GM18951 (cell line): ENCODE data around the gene PSENEN.

Experiments
- POLR2A ChIP-seq: IDR thresholded peaks from 4 replicates; pipeline ENCODE4 v1.6.1; 2011; ENCODE audit warnings: mild to moderate bottlenecking; ENCODE audit not compliant: insufficient read length, insufficient read depth; ENCODE audit errors: extremely low read depth
- in situ Hi-C: fragments of 300-500 bp; cut with MboI; formaldehyde crosslinking; loops from one replicate; pipeline ENCODE4 v1.12.0; 2022; ENCODE audit warnings: low sequenced_read_pairs, mixed read lengths, inconsistent platforms; ENCODE audit not compliant: unreplicated experiment

Gene PSENEN, protein sequence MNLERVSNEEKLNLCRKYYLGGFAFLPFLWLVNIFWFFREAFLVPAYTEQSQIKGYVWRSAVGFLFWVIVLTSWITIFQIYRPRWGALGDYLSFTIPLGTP

DNA sequence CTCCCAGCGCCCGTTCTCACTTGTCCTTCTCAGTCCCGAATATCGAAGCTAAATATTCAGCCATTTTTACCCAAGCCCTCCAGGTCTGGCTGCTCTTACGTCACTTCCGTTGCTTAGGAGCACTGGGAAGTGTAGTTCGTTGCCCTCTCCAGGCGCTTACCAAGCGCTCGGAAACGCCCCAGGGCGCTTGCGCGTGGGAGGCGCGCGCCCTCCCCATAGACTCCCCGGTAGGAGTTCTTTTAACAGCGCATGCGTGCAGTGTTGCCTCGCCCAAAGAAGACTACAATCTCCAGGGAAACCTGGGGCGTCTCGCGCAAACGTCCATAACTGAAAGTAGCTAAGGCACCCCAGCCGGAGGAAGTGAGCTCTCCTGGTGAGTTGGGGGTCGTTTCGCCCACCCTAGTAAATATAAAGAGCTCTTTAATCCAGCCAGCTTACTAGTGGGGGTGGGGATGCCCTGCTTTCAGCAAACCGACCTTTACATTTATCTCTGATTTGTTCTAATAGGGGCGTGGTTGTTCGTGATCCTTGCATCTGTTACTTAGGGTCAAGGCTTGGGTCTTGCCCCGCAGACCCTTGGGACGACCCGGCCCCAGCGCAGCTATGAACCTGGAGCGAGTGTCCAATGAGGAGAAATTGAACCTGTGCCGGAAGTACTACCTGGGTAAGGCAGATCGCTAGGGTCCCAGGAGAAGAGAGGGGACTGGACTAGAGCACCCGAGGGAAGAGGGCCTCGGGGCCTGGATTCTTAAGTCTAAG, at the start of gene PSENEN, which contains the start of gene U2AF1L4:
PSENEN (plus strand) TSS at position 324 of the 759 bp plus-strand sequence; CDS start at position 604, 280 bp downstream.
U2AF1L4 (minus strand) TSS at position 91 of the 759 bp plus-strand sequence; CDS start at position 64, 27 bp downstream.
- TF ChIP-seq POLR2A, result peak; percentile 41
- in situ Hi-C loops, result no loop called here

DNA sequence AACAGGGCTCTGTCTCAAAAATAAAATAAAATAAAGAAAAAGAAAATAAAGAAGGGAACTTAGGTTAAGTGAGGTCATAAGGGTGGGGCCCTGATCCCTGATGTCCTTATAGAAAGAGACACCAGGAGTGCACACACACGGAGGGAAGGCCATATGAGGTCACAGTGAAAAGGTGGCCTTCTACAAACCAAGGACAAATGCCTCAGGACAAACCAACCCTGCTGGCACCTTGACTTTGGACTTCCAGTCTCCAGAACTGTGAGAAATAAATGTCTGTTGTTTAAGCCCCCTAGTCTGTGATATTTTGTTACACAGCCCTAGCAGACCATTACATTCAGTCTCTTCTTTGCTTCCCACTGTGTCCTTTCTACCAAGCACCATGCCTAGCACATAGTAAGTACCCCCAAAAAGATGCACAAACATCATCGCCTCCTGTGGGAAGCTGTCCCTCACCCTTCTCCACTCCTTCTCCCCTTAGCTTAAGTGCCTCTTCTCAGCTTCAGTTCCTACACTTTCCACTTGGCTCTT, 49.5 kb upstream of the PSENEN start:
- no peak for TF ChIP-seq POLR2A
- in situ Hi-C loops, result loop anchor here (10.0 kb wide), 1 partner anchor 239 kb away; the partner anchor contains the start of gene LRFN3

DNA sequence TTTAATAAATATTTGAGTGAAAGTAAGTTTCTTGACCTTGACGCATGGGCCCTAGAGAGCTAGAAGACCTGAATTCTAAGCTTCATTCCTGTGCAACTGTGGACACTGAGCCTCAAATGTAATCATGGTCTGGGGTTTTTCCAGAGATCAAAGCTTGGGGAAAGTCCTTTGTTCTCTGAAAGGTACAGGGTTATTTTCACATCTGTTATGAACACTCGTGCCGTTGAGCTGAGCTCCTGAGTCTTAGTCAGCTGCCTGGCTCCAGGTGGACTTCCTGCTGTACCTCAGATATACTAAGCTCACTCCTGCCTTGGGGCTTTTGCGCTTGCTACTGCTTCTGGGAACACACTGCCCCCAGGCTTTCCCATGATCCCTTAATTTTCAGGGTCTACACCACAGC, 48.6 kb upstream of the PSENEN start:
- TF ChIP-seq POLR2A, result no peak
- in situ Hi-C loops, result loop anchor here (10.0 kb wide), 1 partner anchor 238 kb away; the partner anchor contains the start of gene LRFN3

DNA sequence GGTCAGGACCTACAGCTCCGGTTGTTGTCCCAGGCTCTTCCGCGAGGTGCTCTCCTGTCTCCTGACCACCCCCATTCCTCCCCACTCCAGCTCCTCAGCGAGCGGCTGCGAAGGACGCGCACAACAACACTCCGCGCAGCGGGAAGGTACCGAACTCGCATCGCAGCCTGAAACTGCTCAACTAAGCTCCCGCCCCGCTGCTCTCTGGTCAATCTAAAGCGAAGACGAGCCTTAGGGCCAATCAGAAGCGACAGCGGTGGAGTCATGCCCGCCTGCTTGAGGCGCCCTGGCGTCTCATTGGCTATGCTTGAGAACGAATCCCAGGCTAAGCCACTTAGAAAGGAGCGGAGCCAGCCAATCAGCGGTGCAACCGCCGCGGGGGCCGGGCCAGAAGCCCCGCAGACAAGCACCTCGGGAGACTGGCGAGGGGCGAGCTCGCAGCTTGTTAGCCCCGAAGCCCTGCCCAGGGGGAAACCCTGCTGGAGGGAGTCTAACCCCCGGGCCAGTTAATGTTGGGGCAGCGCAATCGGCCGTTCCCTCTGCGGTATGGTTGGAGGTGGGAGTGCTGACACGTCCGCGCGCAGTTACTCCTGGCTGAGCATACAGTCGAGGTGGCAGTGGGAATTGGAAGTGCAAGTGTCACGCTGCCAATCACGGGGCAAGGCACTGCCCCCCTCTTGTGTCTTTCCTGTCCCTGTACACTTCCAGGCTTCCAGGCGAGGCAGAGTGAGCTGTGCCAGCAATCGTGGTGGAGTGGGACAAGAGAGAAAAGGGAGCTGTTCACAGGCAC, 43.0 kb upstream of the PSENEN start:
- in situ Hi-C loops, result no loop called here
- peak; percentile 78 for TF ChIP-seq POLR2A

DNA sequence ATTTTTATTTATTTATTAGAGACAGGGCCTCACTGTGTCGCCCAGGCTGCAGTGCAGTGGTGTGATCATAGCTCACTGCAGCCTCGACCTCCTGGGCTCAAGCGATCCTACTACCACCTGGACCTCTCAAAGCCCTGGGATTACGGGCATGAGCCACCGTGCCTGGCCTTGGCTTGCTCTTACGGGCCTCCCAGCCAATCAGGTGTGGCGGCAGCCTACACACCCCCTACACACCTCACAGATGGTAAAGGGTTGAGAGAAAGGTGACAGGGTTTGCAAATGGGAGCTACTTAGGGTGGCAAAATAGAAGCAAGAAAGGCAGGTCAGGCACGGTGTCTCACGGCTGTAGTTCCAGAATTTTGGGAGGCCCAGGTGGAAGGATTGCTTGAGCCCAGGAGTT, 42.1 kb upstream of the PSENEN start:
- in situ Hi-C loops, result no loop called here
- no peak for TF ChIP-seq POLR2A

DNA sequence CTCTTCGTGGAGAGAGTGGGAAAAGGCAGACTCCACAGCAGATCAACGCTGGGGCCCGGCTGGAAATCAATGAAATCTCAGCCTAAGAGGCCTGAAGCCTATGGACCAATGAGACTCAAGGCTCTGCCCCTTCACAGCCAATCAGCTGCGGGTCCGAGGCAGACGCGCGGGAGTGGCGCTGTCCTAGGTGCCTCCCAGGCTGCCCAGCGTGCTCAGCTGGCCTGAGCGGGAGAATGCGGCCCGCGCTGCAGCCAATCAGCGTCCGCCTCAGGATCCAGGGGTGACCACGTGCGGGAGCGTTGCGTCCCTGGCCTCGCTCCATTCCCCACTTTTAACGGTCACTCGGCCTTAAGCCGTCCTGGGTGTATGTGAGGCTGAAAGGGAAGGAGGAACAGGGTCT, 41.2 kb upstream of the PSENEN start, which contains the start of gene ZBTB32:
ZBTB32 (plus strand) TSS at position 341 of the 400 bp plus-strand sequence. CDS start 10,069 bp downstream, outside the sequence.
- in situ Hi-C loops, result no loop called here
- TF ChIP-seq POLR2A, result no peak

DNA sequence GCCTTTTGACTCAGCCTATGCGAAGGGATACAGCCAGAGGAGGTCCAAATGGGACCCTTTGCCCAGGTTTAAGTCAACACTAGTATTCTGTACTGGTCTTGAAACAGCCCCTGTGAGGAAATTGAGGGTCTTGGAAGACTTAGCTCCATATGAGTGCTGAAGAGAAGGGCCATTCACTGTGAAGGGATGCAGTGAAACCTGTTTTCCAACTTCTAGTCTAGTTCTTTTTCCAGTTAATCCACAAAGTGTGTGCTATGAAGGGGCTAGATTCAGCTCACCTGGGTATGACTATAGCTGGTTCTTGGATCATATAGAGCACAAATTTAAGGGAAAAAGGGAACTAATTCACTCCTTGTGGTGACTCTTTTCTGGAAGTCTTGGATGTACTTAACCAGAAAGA, 37.1 kb upstream of the PSENEN start:
- in situ Hi-C loops, result no loop called here
- no peak for TF ChIP-seq POLR2A

DNA sequence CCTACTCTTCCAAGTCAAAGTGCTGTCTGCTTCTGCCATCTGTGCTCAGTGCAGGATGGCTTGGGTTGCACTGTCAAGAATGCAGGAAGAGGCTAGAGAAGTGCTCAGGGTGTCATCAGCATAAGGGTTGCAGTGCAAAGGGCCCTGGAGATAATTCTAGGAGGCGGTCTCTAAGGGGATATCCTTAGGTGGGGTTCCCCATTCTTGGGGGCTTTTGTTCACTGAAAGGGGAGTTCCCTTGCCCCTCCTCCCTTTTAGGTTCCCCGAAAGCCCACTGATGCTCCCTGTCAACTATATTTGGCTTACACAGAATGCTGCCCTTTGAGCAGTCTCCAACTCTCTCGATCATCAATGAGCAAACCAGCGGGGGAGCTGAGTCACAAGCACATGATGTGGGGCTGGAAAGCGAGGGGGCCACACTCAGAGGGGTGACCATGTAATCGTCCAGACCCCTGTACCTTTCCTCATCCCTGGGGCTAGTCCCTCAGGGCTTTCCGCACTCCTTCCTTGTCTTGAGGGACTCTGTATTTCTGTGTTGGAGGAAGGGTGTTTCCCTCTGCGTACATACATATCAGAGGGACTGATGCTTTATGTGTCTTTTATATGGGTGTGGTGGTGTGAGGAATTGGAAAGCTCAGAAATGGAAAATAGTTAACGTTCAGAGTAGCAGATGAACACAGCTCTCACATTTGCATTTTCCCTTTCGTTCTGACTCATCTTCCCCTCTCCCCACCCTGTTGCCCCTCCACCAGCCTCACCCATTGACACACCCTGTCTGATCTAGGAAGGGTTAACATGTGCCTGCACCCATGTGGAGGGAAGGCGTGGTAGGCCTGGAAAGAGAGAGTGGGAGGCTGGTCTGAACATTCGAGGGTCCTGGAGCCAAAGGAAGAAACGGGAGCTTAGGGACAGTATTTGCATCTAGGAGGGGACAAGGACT, 34.4 kb upstream of the PSENEN start:
- in situ Hi-C loops, result no loop called here
- TF ChIP-seq POLR2A, result peak; percentile 29

DNA sequence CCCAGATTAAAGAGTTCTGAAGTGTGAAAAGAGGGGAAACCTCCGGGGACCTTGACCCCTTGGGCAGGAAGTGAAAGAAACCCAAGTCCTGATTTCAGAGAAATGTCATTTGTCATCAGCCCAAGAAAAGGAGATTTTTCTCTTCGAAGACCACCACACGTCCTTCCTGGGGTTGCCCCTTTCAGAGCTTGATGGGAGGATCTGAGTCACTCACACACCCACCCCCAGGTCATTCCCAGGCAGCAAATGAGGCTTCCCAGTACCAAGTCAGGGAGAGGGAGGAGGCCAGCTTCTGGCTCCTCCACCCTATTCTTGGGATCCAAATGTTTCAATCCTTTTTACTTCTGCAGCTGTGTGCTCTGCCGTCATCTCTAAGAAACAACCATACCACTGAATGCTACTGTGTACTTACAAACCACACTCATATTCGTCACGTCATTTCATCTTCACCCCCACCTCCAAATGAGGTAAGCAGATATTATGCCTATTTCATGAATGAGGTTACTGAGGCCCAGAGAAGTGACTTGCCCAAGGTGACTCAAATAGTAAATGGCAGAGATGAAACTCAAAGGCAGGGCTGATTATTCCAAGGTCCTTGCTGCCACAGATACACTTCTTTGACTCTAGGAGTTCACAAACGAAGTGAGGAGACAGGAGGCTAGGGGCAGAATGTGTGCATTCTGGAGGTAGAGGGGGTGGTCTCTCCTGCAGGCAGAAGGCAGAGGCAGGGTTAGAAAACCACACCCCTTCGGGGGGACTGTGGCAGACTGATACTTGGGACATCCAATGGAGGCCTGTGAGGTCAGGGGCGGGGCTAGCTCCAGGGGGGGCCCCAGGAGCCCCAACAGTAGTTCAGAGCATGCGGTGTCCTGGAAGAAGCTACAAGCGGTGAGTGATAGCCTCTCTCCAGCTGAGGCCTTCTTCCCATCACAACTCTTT, 32.6 kb upstream of the PSENEN start:
- in situ Hi-C loops, result no loop called here
- peak; percentile 81 for TF ChIP-seq POLR2A

DNA sequence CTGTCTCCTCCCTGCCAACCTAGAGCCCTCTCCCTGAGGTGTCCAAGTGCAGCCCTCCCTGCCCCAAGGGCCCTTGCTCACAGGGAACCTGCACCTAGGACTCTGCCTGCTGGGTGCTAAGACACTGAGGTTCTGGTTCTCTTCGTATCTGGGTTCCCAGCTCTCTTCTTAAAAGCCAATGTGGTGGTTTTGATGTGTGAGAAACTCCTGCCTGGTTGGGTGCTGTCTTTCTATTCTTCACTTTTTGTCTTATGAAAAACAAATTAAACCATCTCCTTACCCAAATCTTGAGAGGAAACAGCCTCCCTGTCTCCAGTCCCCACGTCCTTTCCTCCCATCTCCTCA, 32.0 kb upstream of the PSENEN start:
- in situ Hi-C loops, result no loop called here
- TF ChIP-seq POLR2A, result no peak

DNA sequence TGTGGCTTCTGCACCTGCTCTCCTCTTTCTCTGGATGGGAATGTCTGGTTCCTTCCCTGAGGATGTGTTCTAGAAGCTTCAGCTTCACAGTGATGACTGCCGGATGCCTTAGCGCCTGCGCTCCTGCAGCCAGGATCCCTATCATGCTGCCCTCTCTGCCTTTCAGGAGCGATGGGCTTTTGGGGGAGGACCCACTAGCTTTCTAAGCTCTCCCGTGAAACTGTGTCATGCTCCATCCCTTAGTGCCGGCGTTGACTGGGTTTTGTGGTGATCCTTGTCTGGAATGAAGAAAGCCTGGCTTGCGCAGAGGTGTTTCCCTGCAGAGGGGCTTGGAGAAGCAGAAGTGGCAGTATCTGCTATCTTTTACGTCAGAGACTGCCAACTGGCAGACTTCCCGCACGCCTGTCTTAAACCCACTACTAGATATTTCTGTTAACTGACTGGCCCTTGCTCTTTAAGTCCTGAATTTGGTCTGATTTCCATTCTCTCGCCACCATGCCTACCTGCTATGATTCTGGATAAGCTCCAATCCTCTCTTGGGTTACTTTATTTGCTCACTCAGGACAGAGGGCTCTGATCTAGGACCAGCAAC, 31.5 kb upstream of the PSENEN start:
- in situ Hi-C loops, result no loop called here

More for the DNA sequence above, 31.5 kb upstream of the PSENEN start:
- no peak for TF ChIP-seq POLR2A
